ENCODE results near the gene SSNA1. TPM values are rescaled to one million over a fixed set of nuclear protein-coding genes. Genes with fewer than 3 reads are reported as not detected.
A peak's percentile ranks its signal among the peaks of the same experiment; 100 is the strongest.

SSNA1 gene
- total RNA-seq, 1 donor = 58.7 TPM

DNA sequence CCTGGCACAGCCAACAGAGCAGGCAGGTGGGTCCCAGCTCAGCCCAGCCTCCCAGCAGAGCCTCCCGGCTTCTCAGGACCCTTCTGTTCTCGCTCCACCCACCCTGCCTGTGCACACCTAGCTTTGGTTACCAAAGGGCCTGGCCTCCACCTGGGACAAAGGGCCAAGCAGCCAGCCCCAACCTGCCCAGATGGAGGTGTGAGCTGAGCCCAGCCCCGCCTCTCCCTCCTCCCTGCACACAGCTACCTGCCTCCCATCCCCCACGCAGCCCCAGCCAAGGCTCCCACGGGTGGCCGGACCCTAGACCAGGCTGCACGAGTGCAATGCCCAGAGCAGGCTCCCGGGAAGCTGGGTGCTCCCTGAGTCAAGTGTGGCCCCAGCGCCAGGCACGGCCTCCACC, 6.4 kb downstream of the SSNA1 start:
- no peak for DNase-seq (ENCODE audit: low read depth)
- TF ChIP-seq, protein P1, sequence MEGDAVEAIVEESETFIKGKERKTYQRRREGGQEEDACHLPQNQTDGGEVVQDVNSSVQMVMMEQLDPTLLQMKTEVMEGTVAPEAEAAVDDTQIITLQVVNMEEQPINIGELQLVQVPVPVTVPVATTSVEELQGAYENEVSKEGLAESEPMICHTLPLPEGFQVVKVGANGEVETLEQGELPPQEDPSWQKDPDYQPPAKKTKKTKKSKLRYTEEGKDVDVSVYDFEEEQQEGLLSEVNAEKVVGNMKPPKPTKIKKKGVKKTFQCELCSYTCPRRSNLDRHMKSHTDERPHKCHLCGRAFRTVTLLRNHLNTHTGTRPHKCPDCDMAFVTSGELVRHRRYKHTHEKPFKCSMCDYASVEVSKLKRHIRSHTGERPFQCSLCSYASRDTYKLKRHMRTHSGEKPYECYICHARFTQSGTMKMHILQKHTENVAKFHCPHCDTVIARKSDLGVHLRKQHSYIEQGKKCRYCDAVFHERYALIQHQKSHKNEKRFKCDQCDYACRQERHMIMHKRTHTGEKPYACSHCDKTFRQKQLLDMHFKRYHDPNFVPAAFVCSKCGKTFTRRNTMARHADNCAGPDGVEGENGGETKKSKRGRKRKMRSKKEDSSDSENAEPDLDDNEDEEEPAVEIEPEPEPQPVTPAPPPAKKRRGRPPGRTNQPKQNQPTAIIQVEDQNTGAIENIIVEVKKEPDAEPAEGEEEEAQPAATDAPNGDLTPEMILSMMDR (IDR thresholded peaks at IDR 0.05; ENCODE audit: insufficient read depth, low read depth, low read length) = no peak
- H3K4me3 ChIP-seq (ENCODE audit: low read depth, low read length) = no peak overlapping the region

GRCh38 chr9:137195525-137196220, 7.2 kb downstream of the SSNA1 start:
- DNase-seq (ENCODE audit: low read depth) = no peak
- TF ChIP-seq, protein P1 (IDR thresholded peaks at IDR 0.05; ENCODE audit: insufficient read depth, low read depth, low read length) = no peak
- H3K4me3 ChIP-seq (ENCODE audit: low read depth, low read length) = no peak overlapping the region

DNA sequence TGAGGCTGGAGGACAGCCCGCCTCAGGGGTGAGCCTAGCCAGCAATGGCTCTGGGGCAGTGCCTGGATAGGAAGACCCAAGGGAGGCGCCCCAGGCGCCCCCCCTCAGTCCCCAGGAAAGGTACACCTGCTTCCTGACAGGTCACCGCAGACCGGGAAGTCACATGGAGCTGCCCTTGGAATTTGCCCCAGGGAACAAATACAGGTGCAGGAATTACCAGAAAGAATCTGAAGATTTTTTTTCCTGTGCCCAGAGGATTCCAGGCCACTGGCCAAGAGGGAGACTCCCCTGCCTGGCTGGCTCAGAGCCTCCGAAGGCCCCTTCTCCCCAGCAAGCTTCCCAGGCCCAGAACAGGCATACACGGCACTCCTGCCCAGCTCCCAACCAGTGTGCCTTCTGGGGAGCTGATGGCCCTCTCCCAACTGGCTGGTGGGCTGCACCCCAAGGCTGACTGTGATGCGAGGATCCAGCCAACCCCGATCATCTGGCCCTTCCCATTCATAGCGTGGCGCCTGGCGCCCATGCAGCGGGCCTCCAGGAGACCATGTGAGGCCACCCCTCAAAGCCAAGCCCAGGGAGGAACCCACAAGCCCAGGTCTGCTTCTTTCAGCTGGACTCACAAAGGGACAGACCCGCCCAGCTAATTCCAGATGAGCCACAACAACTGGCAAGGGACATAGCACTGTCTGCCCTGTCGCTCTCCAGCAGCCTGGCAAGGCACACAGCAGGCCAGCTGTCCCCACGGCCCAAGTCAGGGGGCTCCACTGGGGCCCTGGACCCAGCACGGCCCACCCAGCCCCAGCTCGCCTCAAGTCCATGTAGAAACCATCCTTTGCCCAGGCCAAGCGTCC, 9.8 kb downstream of the SSNA1 start:
- TF ChIP-seq, protein P1 (IDR thresholded peaks at IDR 0.05; ENCODE audit: insufficient read depth, low read depth, low read length) = no peak
- no peak for DNase-seq (ENCODE audit: low read depth)
- no peak overlapping the region for H3K4me3 ChIP-seq (ENCODE audit: low read depth, low read length)

GRCh38 chr9:137198902-137199283, 10.4 kb downstream of the SSNA1 start:
- peak overlapping the region; percentile 54 for H3K4me3 ChIP-seq (ENCODE audit: low read depth, low read length)
- DNase-seq (ENCODE audit: low read depth) = no peak
- TF ChIP-seq, protein P1 (IDR thresholded peaks at IDR 0.05; ENCODE audit: insufficient read depth, low read depth, low read length) = no peak

GRCh38 chr9:137199411-137200121, 11.1 kb downstream of the SSNA1 start:
- peak; percentile 35 for DNase-seq (ENCODE audit: low read depth)
- H3K4me3 ChIP-seq (ENCODE audit: low read depth, low read length) = peak overlapping the region; percentile 54
- TF ChIP-seq, protein P1 (IDR thresholded peaks at IDR 0.05; ENCODE audit: insufficient read depth, low read depth, low read length) = no peak

- peak within 1 kb of the TSS; percentile 76 for H3K4me3 ChIP-seq (ENCODE audit: low read depth, low read length)
- peak; percentile 99 for DNase-seq (ENCODE audit: low read depth)
- TF ChIP-seq, protein P1 (IDR thresholded peaks at IDR 0.05; ENCODE audit: insufficient read depth, low read depth, low read length) = no peak
These were observed 12.1 kb downstream of the SSNA1 start, which contains the start of gene TPRN for GRCh38 chr9:137200311-137201204. Gene TPRN (minus strand): TSS chr9:137200741. CDS start chr9:137200711, 30 bp downstream.
